Gastroesophageal sphincter (tissue), 3 donors: ENCODE measurements around the gene GNAQ.

Source experiments
- POLR2AphosphoS5 ChIP-seq: sonication (generic); formaldehyde crosslinking; IDR thresholded peaks from one replicate; pipeline ENCODE4 v1.6.1; 2017; ENCODE audit warnings: antibody characterized with exemption
- TF ChIP-seq, protein P1 (sequence below), 4 experiments: fragments of 200-600 bp in 2 of 4; fragments of 450-650 bp in 2 of 4; sonication (generic) in 1 of 4; IDR thresholded peaks; one replicate each; pipeline ENCODE4 v1.5.1; 2017 to 2019; ENCODE audit warnings: antibody characterized with exemption in 4 of 4, mild to moderate bottlenecking in 2 of 4, moderate library complexity in 2 of 4

DNA sequence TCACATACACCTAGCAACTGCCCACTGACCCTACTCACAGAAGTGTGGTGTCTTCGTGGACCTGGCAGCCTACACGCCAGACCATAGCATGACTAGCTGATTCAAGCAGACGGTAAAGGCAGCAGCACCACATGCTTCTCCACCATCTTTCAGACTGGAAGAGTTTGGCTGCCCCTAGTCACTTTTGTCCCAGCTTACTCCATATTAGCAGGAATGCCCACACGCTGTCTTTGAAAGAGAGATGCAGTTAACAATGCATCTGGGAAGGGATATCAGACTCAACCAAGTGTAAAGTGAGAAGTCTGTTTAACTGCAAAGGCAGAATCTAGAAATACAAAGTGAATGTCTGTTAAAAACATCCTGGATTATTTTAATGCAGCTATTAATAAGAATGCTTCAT, 206.2 kb downstream of the GNAQ start:
- TF ChIP-seq, protein P1, sequence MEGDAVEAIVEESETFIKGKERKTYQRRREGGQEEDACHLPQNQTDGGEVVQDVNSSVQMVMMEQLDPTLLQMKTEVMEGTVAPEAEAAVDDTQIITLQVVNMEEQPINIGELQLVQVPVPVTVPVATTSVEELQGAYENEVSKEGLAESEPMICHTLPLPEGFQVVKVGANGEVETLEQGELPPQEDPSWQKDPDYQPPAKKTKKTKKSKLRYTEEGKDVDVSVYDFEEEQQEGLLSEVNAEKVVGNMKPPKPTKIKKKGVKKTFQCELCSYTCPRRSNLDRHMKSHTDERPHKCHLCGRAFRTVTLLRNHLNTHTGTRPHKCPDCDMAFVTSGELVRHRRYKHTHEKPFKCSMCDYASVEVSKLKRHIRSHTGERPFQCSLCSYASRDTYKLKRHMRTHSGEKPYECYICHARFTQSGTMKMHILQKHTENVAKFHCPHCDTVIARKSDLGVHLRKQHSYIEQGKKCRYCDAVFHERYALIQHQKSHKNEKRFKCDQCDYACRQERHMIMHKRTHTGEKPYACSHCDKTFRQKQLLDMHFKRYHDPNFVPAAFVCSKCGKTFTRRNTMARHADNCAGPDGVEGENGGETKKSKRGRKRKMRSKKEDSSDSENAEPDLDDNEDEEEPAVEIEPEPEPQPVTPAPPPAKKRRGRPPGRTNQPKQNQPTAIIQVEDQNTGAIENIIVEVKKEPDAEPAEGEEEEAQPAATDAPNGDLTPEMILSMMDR (IDR thresholded peaks at IDR 0.05): no peak
- no peak for TF ChIP-seq POLR2AphosphoS5
